CD4-positive, alpha-beta T cell treated with Interleukin-1 beta for 1 hour (primary cell): ENCODE data around the gene FSTL4.
"Not testable (repeated sequence)": the region's sequence is repeated elsewhere in the genome, so short reads cannot be mapped to it uniquely, and the experiment has no call there.

Experiments
- DNase-seq, 2 donors: peaks; one replicate each; pipeline ENCODE4 v3.0.0-alpha.2; 2020 to 2022

FSTL4 gene

GRCh38 chr5:133399247-133399891, 213.0 kb downstream of the FSTL4 start:
- DNase-seq: no peak

GRCh38 chr5:133398646-133399101, 213.7 kb downstream of the FSTL4 start:
- no peak for DNase-seq

DNA sequence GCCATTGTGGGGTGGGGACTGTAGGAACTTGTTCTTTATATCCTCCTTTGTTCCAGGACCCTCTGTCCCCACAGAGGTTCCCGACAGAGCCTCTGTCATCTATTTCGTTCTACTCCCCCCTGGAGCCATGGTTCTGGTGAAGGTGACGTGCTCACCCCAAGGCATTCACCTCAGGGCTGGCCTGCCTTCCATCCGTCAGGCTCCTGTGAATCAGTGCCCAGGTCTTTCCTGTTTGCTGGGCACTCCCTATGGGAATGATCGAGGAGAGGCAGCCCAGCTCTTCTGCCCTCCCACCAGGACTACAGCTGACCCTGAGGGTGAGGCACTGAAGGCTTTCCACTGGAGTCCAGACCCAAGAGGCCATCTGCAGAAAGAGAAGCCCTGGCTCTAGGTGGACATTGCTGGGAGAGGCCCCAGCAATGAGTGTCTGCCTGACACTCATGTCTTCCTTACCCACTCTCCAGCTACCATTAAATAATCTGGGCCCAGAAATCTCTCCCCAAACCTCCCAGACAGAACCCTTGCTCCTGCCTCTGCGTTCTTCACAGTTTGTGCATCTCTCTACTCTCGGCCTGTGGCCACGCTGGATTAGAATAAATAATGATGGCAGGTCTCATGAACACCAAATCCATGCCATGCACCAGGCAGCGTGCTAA, 214.2 kb downstream of the FSTL4 start:
- no peak for DNase-seq

- no peak for DNase-seq
Observed at GRCh38 chr5:133397348-133397747, 215.0 kb downstream of the FSTL4 start.

- DNase-seq: no peak
Observed at GRCh38 chr5:133396814-133397213, 215.5 kb downstream of the FSTL4 start.

GRCh38 chr5:133396187-133396741, 216.1 kb downstream of the FSTL4 start:
- DNase-seq: no peak

GRCh38 chr5:133395207-133395606, 217.1 kb downstream of the FSTL4 start:
- DNase-seq: not testable (repeated sequence)

- not testable (repeated sequence) for DNase-seq
Observed at GRCh38 chr5:133394477-133394817, 217.9 kb downstream of the FSTL4 start.

DNA sequence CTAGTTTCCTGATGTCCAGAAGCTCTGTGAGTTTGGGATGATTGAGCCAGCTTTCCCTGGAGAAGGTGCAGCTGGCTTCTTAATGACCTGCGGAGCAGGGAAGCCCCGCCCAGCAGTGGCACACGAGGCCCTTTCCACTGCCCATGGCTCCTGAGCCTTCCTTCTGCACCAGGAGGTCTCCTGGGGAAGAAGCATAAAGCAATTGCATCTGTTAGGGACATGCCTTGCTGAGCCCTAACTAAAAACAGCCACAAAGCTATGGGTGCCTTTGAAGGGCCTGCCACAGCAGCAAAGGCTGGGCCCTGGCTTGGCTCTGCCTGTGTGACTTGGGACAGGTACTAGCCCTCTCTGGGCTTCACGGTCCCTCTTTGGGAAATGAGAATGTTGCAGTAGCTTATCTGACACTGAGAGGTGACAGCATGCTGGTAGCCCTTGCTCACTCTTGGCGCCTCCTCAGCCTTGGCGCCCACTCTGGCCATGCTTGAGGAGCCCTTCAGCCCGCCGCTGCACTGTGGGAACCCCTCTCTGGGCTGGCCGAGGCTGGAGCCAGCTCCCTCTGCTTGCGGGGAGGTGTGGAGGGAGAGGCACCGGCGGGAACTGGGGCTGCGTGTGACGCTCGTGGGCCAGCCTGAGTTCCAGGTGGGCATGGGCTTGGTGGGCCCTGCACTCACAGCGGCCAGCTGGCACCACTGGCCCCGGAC, 218.4 kb downstream of the FSTL4 start:
- DNase-seq: no peak

DNA sequence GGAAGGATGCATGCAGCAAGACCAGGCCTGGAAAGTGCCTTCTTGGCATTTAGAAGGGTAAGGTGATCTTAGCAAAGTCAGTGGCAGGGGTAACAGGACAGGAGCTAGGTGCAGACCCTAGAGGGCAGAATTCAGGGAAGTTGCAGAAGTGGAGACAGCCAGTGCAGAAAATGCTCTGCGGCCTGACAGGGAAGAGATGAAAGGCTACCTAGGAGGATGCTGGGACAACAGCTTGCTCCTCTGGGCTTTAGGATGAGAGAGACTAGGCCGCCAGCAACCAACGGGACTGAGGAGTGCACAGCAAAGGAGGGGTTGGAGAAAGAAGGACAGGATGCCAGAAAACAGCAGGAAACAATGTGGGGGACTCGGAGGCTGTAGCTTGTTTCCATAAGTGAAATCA, 219.9 kb downstream of the FSTL4 start:
- DNase-seq: no peak

- no peak for DNase-seq
Observed at GRCh38 chr5:133391354-133392136, 220.8 kb downstream of the FSTL4 start.

GRCh38 chr5:133390416-133391353, 221.7 kb downstream of the FSTL4 start:
- DNase-seq: no peak

DNA sequence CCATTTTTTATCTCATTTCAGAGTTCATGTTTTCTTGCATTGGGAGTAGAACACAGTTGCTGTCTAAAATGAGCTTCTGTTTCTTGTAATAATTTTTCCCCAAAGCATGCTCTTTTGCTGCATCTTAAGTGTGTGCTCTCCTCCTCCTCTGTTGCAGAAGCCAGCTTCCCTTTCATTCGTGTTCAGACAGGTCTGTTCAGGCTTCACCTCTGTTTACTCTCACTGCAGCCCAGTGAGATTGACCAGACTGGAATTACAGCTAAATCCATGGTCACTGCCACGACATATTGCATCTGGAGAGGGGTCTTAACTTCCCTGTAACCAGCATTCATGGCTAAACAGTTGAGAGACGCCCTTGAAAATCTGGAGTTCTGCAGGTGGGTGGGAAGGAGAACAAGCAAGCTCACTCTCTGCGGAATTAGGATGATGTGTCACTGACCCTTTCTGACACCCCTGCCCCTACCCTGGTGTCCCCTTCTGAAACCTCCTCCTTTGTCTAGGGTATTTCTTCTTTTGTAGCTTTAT, 223.2 kb downstream of the FSTL4 start:
- no peak for DNase-seq

- DNase-seq: no peak
Observed at GRCh38 chr5:133387621-133388020, 224.7 kb downstream of the FSTL4 start.

DNA sequence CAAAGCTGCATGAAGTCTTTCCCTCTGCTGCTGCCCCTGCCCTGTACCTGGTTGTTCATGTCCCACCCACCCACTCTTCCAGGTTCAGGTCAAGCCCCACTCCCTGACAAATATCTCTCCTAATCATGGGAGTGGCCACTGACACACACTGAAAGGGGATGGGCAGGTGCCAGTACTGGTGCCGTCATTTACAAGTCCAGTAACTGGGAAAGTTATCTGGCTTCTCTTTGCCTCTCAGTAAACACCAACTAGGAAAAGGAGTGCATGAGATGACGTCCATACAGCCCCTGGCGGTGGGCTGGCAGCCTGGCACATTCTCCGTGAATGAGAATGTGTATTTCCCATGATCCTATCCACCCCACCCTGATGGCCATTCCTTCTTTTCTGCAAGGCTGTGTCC, 225.2 kb downstream of the FSTL4 start:
- DNase-seq: no peak

DNA sequence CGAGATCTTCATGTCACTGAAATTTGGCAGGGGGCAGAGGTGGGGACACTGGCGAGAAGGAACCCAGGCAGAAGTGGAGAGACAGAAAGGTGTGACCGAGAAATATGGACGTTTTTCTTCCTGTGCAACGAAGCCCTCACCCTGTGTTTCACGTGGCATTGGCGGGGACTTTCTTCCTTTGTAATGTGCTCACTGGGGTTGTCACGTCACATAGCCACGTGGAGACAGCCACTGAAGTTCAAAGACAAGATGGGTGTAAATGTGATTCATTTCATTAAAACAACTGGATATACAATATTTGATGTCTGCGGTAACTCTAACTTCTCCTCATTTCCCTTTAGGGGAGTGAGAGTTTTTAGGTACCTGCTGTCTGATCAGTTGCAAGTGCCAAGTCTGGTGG, 225.7 kb downstream of the FSTL4 start:
- no peak for DNase-seq

DNA sequence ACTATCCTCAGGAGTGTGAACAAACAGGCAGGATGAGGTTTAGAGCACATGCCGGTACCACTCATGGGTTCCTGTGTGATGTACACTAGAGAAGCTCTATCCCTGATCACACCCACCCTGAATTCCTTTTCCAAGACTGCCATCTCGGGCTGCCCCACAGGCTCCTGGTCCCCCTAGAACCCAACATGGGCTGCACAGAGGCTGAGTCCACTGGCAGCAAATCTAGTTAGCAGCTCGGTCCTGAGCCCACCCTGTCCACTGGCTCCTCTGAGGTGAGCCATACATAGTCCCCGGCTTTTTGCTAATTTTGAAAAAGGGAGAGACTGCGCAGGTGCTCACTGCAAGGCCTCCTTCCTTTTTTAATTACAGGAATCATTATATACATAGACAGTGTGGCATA, 227.0 kb downstream of the FSTL4 start:
- no peak for DNase-seq

GRCh38 chr5:133384903-133385302, 227.4 kb downstream of the FSTL4 start:
- no peak for DNase-seq

DNA sequence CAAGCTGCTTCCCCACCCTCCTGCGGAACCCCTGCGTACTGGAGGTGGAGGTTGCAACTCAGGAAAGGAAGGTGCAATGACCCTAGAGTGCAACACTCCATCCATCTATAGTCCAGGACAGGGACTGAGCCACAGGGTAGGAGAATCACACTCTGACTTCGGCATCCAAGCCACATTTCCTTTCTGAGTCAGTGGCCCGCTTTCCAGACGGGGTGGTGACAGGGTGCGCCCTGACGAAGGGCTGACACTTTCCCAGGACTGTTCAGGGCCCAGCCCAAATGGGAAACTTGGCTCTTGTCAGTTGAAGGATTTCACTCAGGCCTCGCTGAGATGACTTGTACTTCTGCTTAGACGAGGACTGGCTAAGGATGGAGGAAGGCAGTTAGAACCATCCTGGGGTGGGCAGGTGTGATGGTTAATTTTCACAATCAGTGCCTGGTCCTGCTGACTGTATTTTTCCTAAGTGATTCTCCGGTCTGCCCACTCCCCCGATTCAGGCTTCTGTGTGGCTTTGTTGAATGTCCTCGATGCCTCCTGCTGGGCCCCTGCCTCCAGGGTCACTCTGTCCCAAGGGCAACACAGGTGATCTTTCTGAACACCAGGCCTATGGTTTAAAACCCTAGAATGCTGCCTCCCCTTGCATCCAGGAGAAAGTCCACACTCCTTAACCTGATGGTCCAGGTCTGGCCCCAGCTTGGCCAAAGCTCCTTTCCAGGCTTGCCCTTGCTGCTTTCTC, 228.1 kb downstream of the FSTL4 start:
- DNase-seq: no peak

GRCh38 chr5:133383580-133383939, 228.8 kb downstream of the FSTL4 start:
- DNase-seq: no peak
